Measurements from ENCODE around the gene FHIT.

The FHIT gene

GRCh38 chr3:61253756-61254155 is 2.5 kb upstream of the FHIT start:
- no peak for TF ChIP-seq CTCF (IDR thresholded peaks at IDR 0.05; ENCODE audit: low read depth, low read length, missing control alignments)
- no peak for DNase-seq (ENCODE audit: low read depth)
- H3K4me3 ChIP-seq (ENCODE audit: low read depth, low read length) = no peak overlapping the region

- H3K4me3 ChIP-seq (ENCODE audit: low read depth, low read length) = no peak overlapping the region
- TF ChIP-seq CTCF (IDR thresholded peaks at IDR 0.05; ENCODE audit: low read depth, low read length, missing control alignments) = no peak
- DNase-seq (ENCODE audit: low read depth) = no peak
These were observed 1.6 kb upstream of the FHIT start for GRCh38 chr3:61252836-61253235.

- no peak for TF ChIP-seq CTCF (IDR thresholded peaks at IDR 0.05; ENCODE audit: low read depth, low read length, missing control alignments)
- H3K4me3 ChIP-seq (ENCODE audit: low read depth, low read length) = peak overlapping the region; percentile 80
- peak; percentile 24 for DNase-seq (ENCODE audit: low read depth)
These were observed 473 bp downstream of the FHIT start for GRCh38 chr3:61250784-61251173.

GRCh38 chr3:61248496-61248895 is 2.8 kb downstream of the FHIT start:
- no peak overlapping the region for H3K4me3 ChIP-seq (ENCODE audit: low read depth, low read length)
- DNase-seq (ENCODE audit: low read depth) = no peak
- no peak for TF ChIP-seq CTCF (IDR thresholded peaks at IDR 0.05; ENCODE audit: low read depth, low read length, missing control alignments)

GRCh38 chr3:61247191-61247590 is 4.1 kb downstream of the FHIT start:
- no peak overlapping the region for H3K4me3 ChIP-seq (ENCODE audit: low read depth, low read length)
- no peak for DNase-seq (ENCODE audit: low read depth)
- TF ChIP-seq CTCF (IDR thresholded peaks at IDR 0.05; ENCODE audit: low read depth, low read length, missing control alignments) = no peak

GRCh38 chr3:61239871-61240270 is 11.4 kb downstream of the FHIT start:
- TF ChIP-seq CTCF (IDR thresholded peaks at IDR 0.05; ENCODE audit: low read depth, low read length, missing control alignments) = no peak
- DNase-seq (ENCODE audit: low read depth) = no peak

GRCh38 chr3:61237858-61238257 is 13.4 kb downstream of the FHIT start:
- no peak overlapping the region for H3K4me3 ChIP-seq (ENCODE audit: low read depth, low read length)
- DNase-seq (ENCODE audit: low read depth) = no peak

More at GRCh38 chr3:61239871-61240270, 11.4 kb downstream of the FHIT start:
- H3K4me3 ChIP-seq (ENCODE audit: low read depth, low read length) = no peak overlapping the region

More at GRCh38 chr3:61237858-61238257, 13.4 kb downstream of the FHIT start:
- TF ChIP-seq CTCF (IDR thresholded peaks at IDR 0.05; ENCODE audit: low read depth, low read length, missing control alignments) = no peak
